Transverse colon (tissue), 4 donors: ENCODE data around the gene CELSR3. TPM values are rescaled to one million over a fixed set of nuclear protein-coding genes. Genes with fewer than 3 reads are reported as not detected.

Experiments
- DNase-seq: peaks from one replicate; pipeline ENCODE4 v3.0.0-alpha.2; 2019
- H3K27ac ChIP-seq, 4 donors: fragments of 200-600 bp; sonication (generic); 2 replicates each; pipeline ENCODE4 v1.5.1; 2016 to 2018; ENCODE audit warnings: inconsistent platforms in 4 of 4
- H3K27me3 ChIP-seq: fragments of 200-600 bp; sonication (generic); 2 replicates; pipeline ENCODE4 v1.5.1; 2017; ENCODE audit warnings: inconsistent platforms
- H3K36me3 ChIP-seq, 4 donors: fragments of 200-600 bp; sonication (generic); 2 replicates each; pipeline ENCODE4 v1.5.1; 2017 to 2019; ENCODE audit warnings: inconsistent platforms in 4 of 4
- H3K4me1 ChIP-seq, 4 donors: fragments of 200-600 bp; sonication (generic); 2 replicates each; pipeline ENCODE4 v1.5.1; 2017 to 2020; ENCODE audit warnings: inconsistent platforms in 4 of 4
- H3K4me3 ChIP-seq, 4 donors: fragments of 200-600 bp; sonication (generic); 1 replicate in 1 of 4; 2 replicates in 3 of 4; pipeline versions ENCODE4 v1.5.1 to v1.6.1; 2017 to 2019; ENCODE audit warnings: inconsistent platforms in 4 of 4
- H3K9me3 ChIP-seq, 2 donors: fragments of 200-600 bp; sonication (generic); 2 replicates each; pipeline ENCODE4 v1.5.1; 2017 to 2019; ENCODE audit warnings: inconsistent platforms in 2 of 2
- CTCF ChIP-seq, 5 experiments: fragments of 200-600 bp in 3 of 5; fragments of 450-650 bp in 2 of 5; sonication (generic) in 3 of 5; IDR thresholded peaks; 1 replicate in 2 of 5; 2 replicates in 3 of 5; pipeline ENCODE4 v1.5.1; 2016 to 2017; ENCODE audit warnings: antibody characterized with exemption in 5 of 5, inconsistent platforms in 3 of 5, mild to moderate bottlenecking in 2 of 5, moderate library complexity in 1 of 5
- EP300 ChIP-seq: sonication (generic); formaldehyde crosslinking; IDR thresholded peaks from one replicate; pipeline ENCODE4 v1.6.1; 2017; ENCODE audit warnings: antibody characterized with exemption, low read depth
- POLR2A ChIP-seq: fragments of 450-650 bp; IDR thresholded peaks from one replicate; pipeline ENCODE4 v1.6.1; 2016; ENCODE audit warnings: antibody characterized with exemption, mild to moderate bottlenecking, moderate library complexity
- POLR2AphosphoS5 ChIP-seq, 3 donors: sonication (generic); formaldehyde crosslinking; IDR thresholded peaks; one replicate each; pipeline ENCODE4 v1.6.1; 2016; ENCODE audit warnings: antibody characterized with exemption in 3 of 3
- WGBS, 2 donors: methylation state at CpG; one replicate each; pipeline ENCODE4 v1.1.5; 2018; ENCODE audit warnings: low coverage in 1 of 2; 5-methylcytosine and 5-hydroxymethylcytosine counted together
- in situ Hi-C, 4 donors: fragments of 200-750 bp; cut with MboI; loops; one replicate each; pipeline versions ENCODE4 v1.15.0 to v1.15.1; 2017; ENCODE audit warnings: low sequenced_read_pairs in 3 of 4, low pct_ligation_motif_present in 1 of 4, low pct_unique_long_range_greater_than_20kb in 1 of 4
- intact Hi-C: fragments of 100-400 bp; cut with DNase I; formaldehyde crosslinking; loops from one replicate; pipeline ENCODE4 v1.15.1; 2023; ENCODE audit warnings: low total_unique reads
- total RNA-seq, 4 donors: library from RNA; depleted of rRNA; stranded (reverse); fragments of >200 nt; gene quantifications; one replicate each; pipeline ENCODE4 v1.1.0, GENCODE V29; 2016

CELSR3 gene
- total RNA-seq, 4 donors from 2014 or later, result 1.2 to 15.0 (median 3.9) TPM

- Histone ChIP-seq H3K9me3 (no peaks in the 10 kb centered on the region), H3K27me3 (peaks cover 28% of the 10 kb centered on the region), H3K27ac (no peak overlapping the region), H3K4me1 (peaks cover 6 to 34% (median 22%) of the 10 kb centered on the region in 4 donors), H3K36me3 (no peaks in the 10 kb centered on the region), H3K4me3 (peak overlapping the region in 1 of 4 donors; percentile 44)
- 81 to 93% methylated on average over 22 to 51 of the region's 61 CpGs for WGBS, 2 donors
- intact Hi-C loops, result no loop called here
- TF ChIP-seq CTCF (IDR thresholded peaks at IDR 0.05), result no peak
- no peak for TF ChIP-seq POLR2A
- TF ChIP-seq EP300, result no peak
- TF ChIP-seq POLR2AphosphoS5 (IDR thresholded peaks at IDR 0.05), result no peak
- no peak for DNase-seq
- in situ Hi-C loops, result no loop called here
Observed at GRCh38 chr3:48660800-48661400, 1.8 kb downstream of the CELSR3 start.

GRCh38 chr3:48656841-48657281 is 5.8 kb downstream of the CELSR3 start:
- Histone ChIP-seq H3K4me1 (peaks cover 0 to 21% (median 13%) of the 10 kb centered on the region in 4 donors), H3K9me3 (no peaks in the 10 kb centered on the region), H3K27me3 (peaks cover 5% of the 10 kb centered on the region), H3K36me3 (no peaks in the 10 kb centered on the region), H3K27ac (peak overlapping the region; percentile 66 to 77 (median 68)), H3K4me3 (peak overlapping the region in 2 of 4 donors; percentile 51 to 64)
- DNase-seq, result no peak
- in situ Hi-C loops, result no loop called here
- no peak for TF ChIP-seq CTCF (IDR thresholded peaks at IDR 0.05)
- TF ChIP-seq POLR2AphosphoS5 (IDR thresholded peaks at IDR 0.05), result no peak
- TF ChIP-seq POLR2A, result no peak
- no peak for TF ChIP-seq EP300
- 89% methylated on average over 45 of the region's 45 CpGs; no CpG with 5 or more reads in 1 of the 2 donors for WGBS, 2 donors
- intact Hi-C loops, result no loop called here

- H3K9me3 ChIP-seq, result no peaks in the 10 kb centered on the region
- 0 to 19% methylated on average over 1 to 90 of the region's 94 CpGs for WGBS, 2 donors
- H3K4me1 ChIP-seq, result peaks cover 0 to 16% (median 9%) of the 10 kb centered on the region in 4 donors
- H3K27ac ChIP-seq, result peak overlapping the region; percentile 66 to 77 (median 68)
- peak overlapping the region; percentile 32 to 71 (median 58) for H3K4me3 ChIP-seq
- intact Hi-C loops (no loop called here), in situ Hi-C loops (no loop called here)
- TF ChIP-seq POLR2AphosphoS5 (IDR thresholded peaks at IDR 0.05), result no peak
- TF ChIP-seq CTCF (IDR thresholded peaks at IDR 0.05), result peak; percentile 18 to 85 (median 64)
- H3K36me3 ChIP-seq, result no peaks in the 10 kb centered on the region
- DNase-seq, result peak; percentile 79
- peaks cover 2% of the 10 kb centered on the region for H3K27me3 ChIP-seq
Observed at GRCh38 chr3:48656061-48656840, 6.4 kb downstream of the CELSR3 start.

GRCh38 chr3:48655606-48656005 is 7.1 kb downstream of the CELSR3 start:
- Histone ChIP-seq H3K27ac (peak overlapping the region; percentile 66 to 77 (median 68)), H3K9me3 (no peaks in the 10 kb centered on the region), H3K36me3 (no peaks in the 10 kb centered on the region), H3K4me1 (peaks cover 0 to 14% (median 6%) of the 10 kb centered on the region in 4 donors), H3K27me3 (no peaks in the 10 kb centered on the region), H3K4me3 (peak overlapping the region; percentile 32 to 71 (median 58))
- TF ChIP-seq EP300, result no peak
- no peak for TF ChIP-seq POLR2A
- TF ChIP-seq CTCF (IDR thresholded peaks at IDR 0.05), result no peak
- TF ChIP-seq POLR2AphosphoS5 (IDR thresholded peaks at IDR 0.05), result no peak
- no peak for DNase-seq
- 40 to 51% methylated on average over 3 to 29 of the region's 30 CpGs for WGBS, 2 donors
- in situ Hi-C loops (no loop called here), intact Hi-C loops (no loop called here)
